Activated naive CD8-positive, alpha-beta T cell treated with anti-CD3 and anti-CD28 coated beads for 36 hours (primary cell): ENCODE data around the gene NOL9. TPM values are rescaled to one million over a fixed set of nuclear protein-coding genes. Genes with fewer than 3 reads are reported as not detected.
"Not testable (repeated sequence)": the region's sequence is repeated elsewhere in the genome, so short reads cannot be mapped to it uniquely, and the experiment has no call there.

Experiments used
- DNase-seq: peaks from one replicate; pipeline ENCODE4 v3.0.0; 2021
- H3K27ac Mint-ChIP-seq: one replicate; pipeline ENCODE4 v1.8.0; 2022; ENCODE audit warnings: mild to moderate bottlenecking, moderate library complexity, mixed read lengths
- H3K27me3 Mint-ChIP-seq: one replicate; pipeline ENCODE4 v1.8.0; 2022; ENCODE audit warnings: mild to moderate bottlenecking, mixed read lengths
- H3K36me3 Mint-ChIP-seq: one replicate; pipeline ENCODE4 v1.8.0; 2021; ENCODE audit warnings: mild to moderate bottlenecking, mixed read lengths
- H3K4me1 Mint-ChIP-seq: one replicate; pipeline ENCODE4 v1.8.0; 2021; ENCODE audit warnings: mixed read lengths
- H3K4me3 Mint-ChIP-seq: one replicate; pipeline ENCODE4 v1.8.0; 2022; ENCODE audit warnings: mild to moderate bottlenecking, moderate library complexity, mixed read lengths
- H3K9me3 Mint-ChIP-seq: one replicate; pipeline ENCODE4 v1.8.0; 2022; ENCODE audit warnings: mixed read lengths
- total RNA-seq, 2 experiments: library from RNA; stranded (reverse); gene quantifications; one replicate each; pipeline ENCODE4 v1.2.3, GENCODE V29; 2021

Gene NOL9
- total RNA-seq, result 10 to 100 TPM; 54.1 to 55.1 TPM

GRCh38 chr1:6554031-6554906, at the start of gene NOL9:
TSS of gene NOL9 (minus strand) at chr1:6554513. CDS start at chr1:6554502, 11 bp downstream.
- H3K9me3 Mint-ChIP-seq, result no peaks in the 10 kb centered on the region
- H3K27ac Mint-ChIP-seq, result peak within 1 kb of the TSS; percentile 77
- H3K4me1 Mint-ChIP-seq, result peaks cover 15% of the 10 kb centered on the region
- peak; percentile 95 for DNase-seq
- peak within 1 kb of the TSS; percentile 87 for H3K4me3 Mint-ChIP-seq
- no peaks in the 10 kb centered on the region for H3K27me3 Mint-ChIP-seq
- peaks cover 8% of the 10 kb centered on the region for H3K36me3 Mint-ChIP-seq

- Mint-ChIP-seq H3K9me3 (no peaks in the 10 kb centered on the region), H3K36me3 (peaks cover 29% of the 10 kb centered on the region), H3K27me3 (no peaks in the 10 kb centered on the region), H3K27ac (peak overlapping the region; percentile 97), H3K4me3 (peak overlapping the region; percentile 80), H3K4me1 (peaks cover 32% of the 10 kb centered on the region)
- peak; percentile 76 for DNase-seq
Measured at GRCh38 chr1:6603238-6603914, 49.1 kb upstream of the NOL9 start.

GRCh38 chr1:6602669-6603237, 48.4 kb upstream of the NOL9 start, which contains the start of gene KLHL21:
TSS of gene KLHL21 (minus strand) at chr1:6602869. CDS start at chr1:6602817, 52 bp downstream.
- Mint-ChIP-seq H3K9me3 (no peaks in the 10 kb centered on the region), H3K4me3 (peak within 1 kb of the TSS; percentile 95)

DNA sequence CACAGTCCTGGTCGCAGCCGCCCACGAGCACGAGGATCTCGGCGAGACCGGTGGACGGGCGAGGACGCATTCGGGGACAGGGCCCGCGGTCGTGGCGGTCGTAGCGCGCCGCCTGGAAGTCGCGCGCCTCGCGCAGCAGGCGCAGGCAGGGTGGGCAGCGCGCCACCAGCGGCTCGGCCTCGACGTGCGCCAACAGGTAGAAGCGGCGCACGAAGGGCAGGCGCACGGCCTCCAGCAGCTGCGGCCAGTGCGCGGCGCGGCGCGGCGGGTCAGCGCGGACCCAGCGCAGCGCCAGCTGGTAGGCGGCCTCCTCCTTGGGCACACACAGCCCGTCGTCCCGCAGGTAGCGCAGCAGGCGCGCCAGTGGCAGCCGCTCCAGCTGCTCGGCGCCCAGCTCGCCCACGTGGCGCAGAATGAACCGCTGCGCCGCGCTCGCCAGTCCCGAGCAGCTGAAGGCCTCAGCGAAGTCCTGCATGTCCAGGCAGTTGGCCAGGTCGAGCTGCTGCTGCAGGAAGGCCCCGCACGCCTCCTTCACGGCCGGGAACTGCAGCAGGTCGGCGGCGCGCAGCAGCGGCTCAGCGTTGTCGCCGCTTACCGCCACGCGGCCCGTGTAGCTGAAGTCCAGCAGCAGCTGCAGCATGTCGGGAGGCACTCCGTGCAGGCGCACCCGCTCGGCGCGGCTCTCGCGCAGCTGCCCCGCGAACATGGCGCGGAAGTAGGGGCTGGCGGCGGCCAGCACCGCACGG, 47.8 kb upstream of the NOL9 start:
- peak; percentile 53 for DNase-seq
- Mint-ChIP-seq H3K4me3 (peak overlapping the region; percentile 95), H3K27me3 (no peaks in the 10 kb centered on the region), H3K9me3 (no peaks in the 10 kb centered on the region), H3K27ac (peak overlapping the region; percentile 96), H3K4me1 (peaks cover 39% of the 10 kb centered on the region), H3K36me3 (peaks cover 32% of the 10 kb centered on the region)

More at GRCh38 chr1:6602669-6603237, 48.4 kb upstream of the NOL9 start, which contains the start of gene KLHL21:
- Mint-ChIP-seq H3K27ac (peak within 1 kb of the TSS; percentile 97), H3K27me3 (no peaks in the 10 kb centered on the region), H3K4me1 (peaks cover 35% of the 10 kb centered on the region), H3K36me3 (peaks cover 29% of the 10 kb centered on the region)
- peak; percentile 96 for DNase-seq

GRCh38 chr1:6601049-6601922, 47.0 kb upstream of the NOL9 start:
- no peaks in the 10 kb centered on the region for H3K9me3 Mint-ChIP-seq
- peak overlapping the region; percentile 96 for H3K27ac Mint-ChIP-seq
- peak overlapping the region; percentile 95 for H3K4me3 Mint-ChIP-seq
- DNase-seq, result peak; percentile 86
- no peaks in the 10 kb centered on the region for H3K27me3 Mint-ChIP-seq
- H3K36me3 Mint-ChIP-seq, result peaks cover 32% of the 10 kb centered on the region
- H3K4me1 Mint-ChIP-seq, result peaks cover 40% of the 10 kb centered on the region

DNA sequence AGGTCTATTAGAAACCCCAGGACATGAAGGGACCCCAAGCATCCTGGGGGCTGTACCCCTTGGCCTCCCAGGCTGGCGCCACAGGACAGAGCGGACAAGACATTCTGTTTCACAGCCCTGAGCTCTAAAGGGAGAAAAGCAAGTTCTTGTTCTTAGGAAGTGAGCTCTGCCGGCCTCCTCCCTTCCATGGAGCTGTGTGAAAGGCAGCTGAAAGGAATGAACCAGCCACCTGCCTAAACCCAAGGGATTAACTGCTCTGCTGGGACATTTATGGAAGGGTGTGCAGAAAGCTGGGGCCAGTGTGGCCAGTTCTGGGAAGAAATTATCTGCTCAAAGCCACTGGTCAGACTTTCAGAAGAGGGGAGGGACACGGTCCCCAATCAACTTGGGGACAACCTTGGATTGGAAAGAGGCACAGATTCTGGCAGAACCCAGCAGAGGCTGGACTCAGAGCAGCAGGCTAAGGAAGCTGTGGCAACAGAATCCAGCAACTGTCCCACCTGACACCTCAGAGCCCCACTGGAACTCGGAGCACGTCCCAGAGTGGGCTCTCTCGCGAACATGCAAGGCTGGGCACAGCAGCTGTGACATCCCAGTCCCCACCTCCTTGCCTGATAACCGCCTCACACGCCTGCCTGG, 46.2 kb upstream of the NOL9 start:
- Mint-ChIP-seq H3K36me3 (peaks cover 37% of the 10 kb centered on the region), H3K27ac (peak overlapping the region; percentile 96), H3K4me1 (peaks cover 45% of the 10 kb centered on the region)

GRCh38 chr1:6599991-6600390, 45.7 kb upstream of the NOL9 start:
- H3K27ac Mint-ChIP-seq, result peak overlapping the region; percentile 96
- H3K36me3 Mint-ChIP-seq, result peaks cover 37% of the 10 kb centered on the region
- peaks cover 45% of the 10 kb centered on the region for H3K4me1 Mint-ChIP-seq
- peak overlapping the region; percentile 95 for H3K4me3 Mint-ChIP-seq
- H3K27me3 Mint-ChIP-seq, DNase-seq, H3K9me3 Mint-ChIP-seq: not testable (repeated sequence)

More for the DNA sequence above, 46.2 kb upstream of the NOL9 start:
- no peak for DNase-seq
- peak overlapping the region; percentile 95 for H3K4me3 Mint-ChIP-seq
- H3K9me3 Mint-ChIP-seq, result no peaks in the 10 kb centered on the region
- H3K27me3 Mint-ChIP-seq, result no peaks in the 10 kb centered on the region

- peak overlapping the region; percentile 95 for H3K4me3 Mint-ChIP-seq
- H3K4me1 Mint-ChIP-seq, result peaks cover 44% of the 10 kb centered on the region
- peaks cover 37% of the 10 kb centered on the region for H3K36me3 Mint-ChIP-seq
- H3K27ac Mint-ChIP-seq, result peak overlapping the region; percentile 92
- peak; percentile 74 for DNase-seq
- no peaks in the 10 kb centered on the region for H3K27me3 Mint-ChIP-seq
- no peaks in the 10 kb centered on the region for H3K9me3 Mint-ChIP-seq
Measured at GRCh38 chr1:6599141-6599975, 45.0 kb upstream of the NOL9 start.

- no peak for DNase-seq
- Mint-ChIP-seq H3K27ac (no peak overlapping the region), H3K4me3 (no peak overlapping the region), H3K4me1 (peaks cover 38% of the 10 kb centered on the region), H3K27me3 (no peaks in the 10 kb centered on the region), H3K9me3 (no peaks in the 10 kb centered on the region), H3K36me3 (peaks cover 42% of the 10 kb centered on the region)
Measured at GRCh38 chr1:6597777-6598131, 43.4 kb upstream of the NOL9 start.

GRCh38 chr1:6596886-6597776, 42.8 kb upstream of the NOL9 start:
- Mint-ChIP-seq H3K27ac (peak overlapping the region; percentile 48), H3K4me3 (peak overlapping the region; percentile 18), H3K27me3 (no peaks in the 10 kb centered on the region), H3K36me3 (peaks cover 42% of the 10 kb centered on the region), H3K9me3 (no peaks in the 10 kb centered on the region), H3K4me1 (peaks cover 40% of the 10 kb centered on the region)
- DNase-seq, result no peak

DNA sequence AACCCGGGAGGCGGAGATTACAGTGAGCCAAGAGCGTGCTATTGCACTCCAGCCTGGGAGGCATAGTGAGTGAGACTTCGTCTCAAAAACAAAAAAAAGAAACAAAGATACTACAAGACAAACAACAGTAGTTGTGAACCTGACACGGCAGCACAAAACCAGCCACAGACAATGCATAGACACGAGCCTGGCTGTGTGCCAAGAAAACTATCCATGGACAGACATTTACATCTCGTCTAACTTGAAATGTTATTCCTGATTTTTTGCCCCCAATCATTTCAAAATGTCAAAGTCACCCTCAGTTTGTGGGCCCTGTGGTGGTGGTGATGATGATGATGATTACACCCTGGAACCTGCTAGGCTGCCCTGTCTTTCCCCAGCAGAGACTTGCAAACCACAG, 42.0 kb upstream of the NOL9 start:
- Mint-ChIP-seq H3K4me3 (no peak overlapping the region), H3K36me3 (peaks cover 39% of the 10 kb centered on the region), H3K9me3 (no peaks in the 10 kb centered on the region), H3K4me1 (peaks cover 45% of the 10 kb centered on the region), H3K27ac (peak overlapping the region; percentile 38), H3K27me3 (no peaks in the 10 kb centered on the region)
- DNase-seq, result no peak
